Measurements from ENCODE around the gene SLC30A7. TPM values are rescaled to one million over a fixed set of nuclear protein-coding genes. Genes with fewer than 3 reads are reported as not detected.

The SLC30A7 gene
- total RNA-seq, 2 experiments from 2014 or later = 40.0 to 43.4 TPM

GRCh38 chr1:100892554-100892953, 3.3 kb upstream of the SLC30A7 start:
- CTCF ChIA-PET = interaction anchor here (0.8 kb wide), 1 partner anchor 417 kb away, joined by 3 read pairs; no protein-coding TSS in a partner anchor
- Mint-ChIP-seq H3K4me1 (ENCODE audit: low read depth) (peaks cover 21% of the 10 kb centered on the region), H3K27ac (no peak overlapping the region), H3K9me3 (peaks cover 33% of the 10 kb centered on the region), H3K27me3 (no peaks in the 10 kb centered on the region), H3K36me3 (peaks cover 37% of the 10 kb centered on the region), H3K4me3 (no peak overlapping the region)
- no peak for DNase-seq
- POLR2A ChIA-PET = no interaction called here
- intact Hi-C loops (cut with micrococcal nuclease) = loop anchor here (10.0 kb wide), 1 partner anchor 628 kb away; the partner anchor contains the start of gene RTCA

- H3K27me3 Mint-ChIP-seq = no peaks in the 10 kb centered on the region
- CTCF ChIA-PET = interaction anchor here (1.9 to 5.7 kb wide), 2 partner anchors 25 to 395 kb away, joined by 14 to 31 read pairs; no protein-coding TSS in a partner anchor
Measured at GRCh38 chr1:100893718-100894117, 2.2 kb upstream of the SLC30A7 start.

GRCh38 chr1:100894603-100895539, 1.0 kb upstream of the SLC30A7 start, which contains the start of gene EXTL2:
TSS of gene EXTL2 (minus strand) at chr1:100894842. CDS start at chr1:100888757, 6,085 bp downstream.
- no peaks in the 10 kb centered on the region for H3K27me3 Mint-ChIP-seq
- ChIA-PET POLR2A (interaction anchor here (0.6 to 1.9 kb wide), 16 partner anchors 9 to 857 kb away, joined by 3 to 15 read pairs (median 4); no protein-coding TSS in a partner anchor), CTCF (interaction anchor here (1.0 to 5.7 kb wide), 8 partner anchors 9 to 761 kb away, joined by 3 to 31 read pairs (median 4); partner anchors contain the start of gene TRMT13)
- H3K36me3 Mint-ChIP-seq = peaks cover 46% of the 10 kb centered on the region
- peak within 1 kb of the TSS; percentile 100 for H3K27ac Mint-ChIP-seq
- intact Hi-C loops (cut with micrococcal nuclease) = loop anchor here (2.0 to 10.0 kb wide), 4 partner anchors 227 to 630 kb away; partner anchors contain the start of genes CDC14A and RTCA
- peaks cover 15% of the 10 kb centered on the region for H3K9me3 Mint-ChIP-seq
- H3K4me1 Mint-ChIP-seq (ENCODE audit: low read depth) = peaks cover 37% of the 10 kb centered on the region
- peak within 1 kb of the TSS; percentile 99 for H3K4me3 Mint-ChIP-seq
- peak; percentile 79 for DNase-seq

More at GRCh38 chr1:100893718-100894117, 2.2 kb upstream of the SLC30A7 start:
- H3K9me3 Mint-ChIP-seq = peaks cover 25% of the 10 kb centered on the region
- peaks cover 46% of the 10 kb centered on the region for H3K36me3 Mint-ChIP-seq
- DNase-seq = no peak
- intact Hi-C loops (cut with micrococcal nuclease) = loop anchor here (2.0 to 10.0 kb wide), 2 partner anchors 541 to 629 kb away; partner anchors contain the start of genes CDC14A and RTCA
- peak overlapping the region; percentile 55 for H3K4me3 Mint-ChIP-seq
- peak overlapping the region; percentile 11 for H3K27ac Mint-ChIP-seq
- peaks cover 30% of the 10 kb centered on the region for H3K4me1 Mint-ChIP-seq (ENCODE audit: low read depth)
- POLR2A ChIA-PET = interaction anchor here (0.9 kb wide), 1 partner anchor 855 kb away, joined by 5 read pairs; no protein-coding TSS in a partner anchor

GRCh38 chr1:100896481-100896982, 642 bp downstream of the SLC30A7 start:
- no peaks in the 10 kb centered on the region for H3K9me3 Mint-ChIP-seq
- DNase-seq = peak; percentile 76
- peaks cover 41% of the 10 kb centered on the region for H3K36me3 Mint-ChIP-seq
- H3K27me3 Mint-ChIP-seq = no peaks in the 10 kb centered on the region
- intact Hi-C loops (cut with micrococcal nuclease) = loop anchor here (1.0 to 10.0 kb wide), 10 partner anchors 30 to 858 kb away; partner anchors contain the start of genes DPH5 and RTCA
- POLR2A ChIA-PET = interaction anchor here (0.6 to 2.0 kb wide), 12 partner anchors 11 to 764 kb away, joined by 3 to 15 read pairs (median 4); partner anchors contain the start of genes SASS6 and TRMT13
- H3K27ac Mint-ChIP-seq = peak overlapping the region; percentile 100
- peak overlapping the region; percentile 99 for H3K4me3 Mint-ChIP-seq
- CTCF ChIA-PET = interaction anchor here (0.9 to 5.7 kb wide), 2 partner anchors 342 to 393 kb away, joined by 4 to 31 read pairs; no protein-coding TSS in a partner anchor
- H3K4me1 Mint-ChIP-seq (ENCODE audit: low read depth) = peaks cover 46% of the 10 kb centered on the region

- peaks cover 60% of the 10 kb centered on the region for H3K4me1 Mint-ChIP-seq (ENCODE audit: low read depth)
- no peak overlapping the region for H3K27ac Mint-ChIP-seq
- H3K4me3 Mint-ChIP-seq = no peak overlapping the region
- H3K9me3 Mint-ChIP-seq = peaks cover 7% of the 10 kb centered on the region
- no peaks in the 10 kb centered on the region for H3K27me3 Mint-ChIP-seq
- peaks cover 64% of the 10 kb centered on the region for H3K36me3 Mint-ChIP-seq
- intact Hi-C loops (cut with micrococcal nuclease) = no loop called here
- ChIA-PET POLR2A (no interaction called here), CTCF (interaction anchor here (0.8 kb wide), 1 partner anchor 382 kb away, joined by 3 read pairs; no protein-coding TSS in a partner anchor)
- DNase-seq = no peak
Measured at GRCh38 chr1:100902365-100902764, 6.5 kb downstream of the SLC30A7 start.

- CTCF ChIA-PET = interaction anchor here (0.6 kb wide), 1 partner anchor 426 kb away, joined by 7 read pairs; no protein-coding TSS in a partner anchor
- Mint-ChIP-seq H3K36me3 (peaks cover 64% of the 10 kb centered on the region), H3K9me3 (peaks cover 7% of the 10 kb centered on the region), H3K4me3 (no peak overlapping the region), H3K27me3 (no peaks in the 10 kb centered on the region), H3K27ac (no peak overlapping the region), H3K4me1 (ENCODE audit: low read depth) (peaks cover 62% of the 10 kb centered on the region)
- intact Hi-C loops (cut with micrococcal nuclease) = no loop called here
- POLR2A ChIA-PET = no interaction called here
- DNase-seq = no peak
Measured at GRCh38 chr1:100903777-100904176, 7.9 kb downstream of the SLC30A7 start.

GRCh38 chr1:100904528-100904927, 8.6 kb downstream of the SLC30A7 start:
- Mint-ChIP-seq H3K27me3 (no peaks in the 10 kb centered on the region), H3K4me1 (ENCODE audit: low read depth) (peaks cover 61% of the 10 kb centered on the region), H3K4me3 (no peak overlapping the region), H3K9me3 (peaks cover 7% of the 10 kb centered on the region), H3K36me3 (peaks cover 63% of the 10 kb centered on the region), H3K27ac (no peak overlapping the region)
- ChIA-PET CTCF (interaction anchor here (0.6 kb wide), 1 partner anchor 426 kb away, joined by 7 read pairs; no protein-coding TSS in a partner anchor), POLR2A (no interaction called here)
- intact Hi-C loops (cut with micrococcal nuclease) = no loop called here
- no peak for DNase-seq

- DNase-seq = no peak
- Mint-ChIP-seq H3K27me3 (no peaks in the 10 kb centered on the region), H3K9me3 (peaks cover 7% of the 10 kb centered on the region), H3K36me3 (peaks cover 63% of the 10 kb centered on the region), H3K4me1 (ENCODE audit: low read depth) (peaks cover 58% of the 10 kb centered on the region), H3K27ac (no peak overlapping the region), H3K4me3 (no peak overlapping the region)
- POLR2A ChIA-PET = interaction anchor here (0.7 kb wide), 1 partner anchor 28 kb away, joined by 3 read pairs; no protein-coding TSS in a partner anchor
- CTCF ChIA-PET = no interaction called here
- intact Hi-C loops (cut with micrococcal nuclease) = no loop called here
Measured at GRCh38 chr1:100905181-100905580, 9.3 kb downstream of the SLC30A7 start.

- H3K27me3 Mint-ChIP-seq = no peaks in the 10 kb centered on the region
- ChIA-PET POLR2A (interaction anchor here (1.1 kb wide), 1 partner anchor 13 kb away, joined by 4 read pairs; no protein-coding TSS in a partner anchor), CTCF (interaction anchor here (0.6 to 1.8 kb wide), 4 partner anchors 379 to 392 kb away, joined by 3 to 12 read pairs (median 4); no protein-coding TSS in a partner anchor)
- intact Hi-C loops (cut with micrococcal nuclease) = no loop called here
- no peak overlapping the region for H3K4me3 Mint-ChIP-seq
- DNase-seq = no peak
- peaks cover 67% of the 10 kb centered on the region for H3K36me3 Mint-ChIP-seq
- peaks cover 7% of the 10 kb centered on the region for H3K9me3 Mint-ChIP-seq
- no peak overlapping the region for H3K27ac Mint-ChIP-seq
- H3K4me1 Mint-ChIP-seq (ENCODE audit: low read depth) = peaks cover 43% of the 10 kb centered on the region
Measured at GRCh38 chr1:100907887-100908286, 12.0 kb downstream of the SLC30A7 start.

- H3K4me1 Mint-ChIP-seq (ENCODE audit: low read depth) = peaks cover 46% of the 10 kb centered on the region
- H3K4me3 Mint-ChIP-seq = no peak overlapping the region
- H3K27me3 Mint-ChIP-seq = no peaks in the 10 kb centered on the region
- H3K9me3 Mint-ChIP-seq = peaks cover 7% of the 10 kb centered on the region
- intact Hi-C loops (cut with micrococcal nuclease) = loop anchor here (1.0 kb wide), 1 partner anchor 11 kb away; no protein-coding TSS in a partner anchor
- ChIA-PET CTCF (interaction anchor here (0.9 to 1.8 kb wide), 10 partner anchors 8 to 450 kb away, joined by 3 to 12 read pairs (median 4); no protein-coding TSS in a partner anchor), POLR2A (interaction anchor here (0.6 to 1.1 kb wide), 4 partner anchors 11 to 382 kb away, joined by 3 to 4 read pairs (median 3); no protein-coding TSS in a partner anchor)
- peak overlapping the region; percentile 3 for H3K27ac Mint-ChIP-seq
- no peak for DNase-seq
- peaks cover 72% of the 10 kb centered on the region for H3K36me3 Mint-ChIP-seq
Measured at GRCh38 chr1:100909018-100909417, 13.1 kb downstream of the SLC30A7 start.

- Mint-ChIP-seq H3K9me3 (no peaks in the 10 kb centered on the region), H3K4me3 (no peak overlapping the region), H3K27me3 (no peaks in the 10 kb centered on the region), H3K27ac (no peak overlapping the region), H3K36me3 (peaks cover 61% of the 10 kb centered on the region), H3K4me1 (ENCODE audit: low read depth) (peaks cover 37% of the 10 kb centered on the region)
- ChIA-PET CTCF (interaction anchor here (1.4 kb wide), 1 partner anchor 377 kb away, joined by 3 read pairs; no protein-coding TSS in a partner anchor), POLR2A (interaction anchor here (0.6 kb wide), 1 partner anchor 381 kb away, joined by 3 read pairs; no protein-coding TSS in a partner anchor)
- no peak for DNase-seq
- intact Hi-C loops (cut with micrococcal nuclease) = no loop called here
Measured at GRCh38 chr1:100912019-100912418, 16.1 kb downstream of the SLC30A7 start.
